K562 (cell line): Measurements from ENCODE around the gene DBNL. TPM values are rescaled to one million over a fixed set of nuclear protein-coding genes. Genes with fewer than 3 reads are reported as not detected.

ENCODE experiments used
- ATAC-seq: fragments of 200-7000 bp; cut with Tn5 transposase; 3 replicates; pipeline ENCODE4 v1.9.1; 2020; ENCODE audit warnings: moderate library complexity
- BruUV-seq: library from RNA; stranded (reverse); fragments of 400-500 nt; replicated peaks from 2 replicates; lab custom pipeline; 2021; lab: Mats Ljungman, UMichigan
- CTCF ChIA-PET: fragments of 300-600 bp; formaldehyde crosslinking; extraction: SDS; loops from one replicate; lab custom pipeline; 2021; ENCODE audit warnings: low intra/inter-chr PET ratio; lab: Yijun Ruan, JAX
- POLR2A ChIA-PET: fragments of 300-600, 350-650 bp; sonication (Branson Sonifier 250); formaldehyde crosslinking; extraction: SDS; loops from one replicate; lab custom pipeline; 2021; ENCODE audit warnings: antibody characterized with exemption, inconsistent platforms; lab: Yijun Ruan, JAX
- DNase-seq, 4 experiments: peaks; one replicate each; pipeline versions ENCODE4 v3.0.0 to v3.0.0-alpha.2; 2011 to 2018; ENCODE audit warnings: low spot score in 3 of 4, mixed read lengths in 3 of 4; ENCODE audit errors: extremely low read depth in 1 of 4
- FAIRE-seq: peaks from 2 replicates; lab custom pipeline; 2011; peaks lifted over from hg19 to GRCh38; lab: Jason Lieb, UNC
- H2AFZ ChIP-seq: 2 replicates; pipeline ENCODE4 v1.6.0; 2011; ENCODE audit warnings: low read depth, low read length, control low read depth, inconsistent platforms
- H3K27ac ChIP-seq: fragments of 200-600 bp; 3 replicates; pipeline ENCODE4 v1.8.0; 2011; ENCODE audit warnings: low read depth, mild to moderate bottlenecking, control low read depth, inconsistent platforms, low read length, moderate library complexity, mixed read lengths; ENCODE audit errors: extremely low read depth
- H3K27me3 ChIP-seq, 2 experiments: fragments of 300-600 bp in 1 of 2; 2 replicates in 1 of 2; 3 replicates in 1 of 2; pipeline versions ENCODE4 v1.6.0 to v1.8.0; 2011; ENCODE audit warnings: inconsistent platforms in 2 of 2, low read length in 2 of 2, mild to moderate bottlenecking in 1 of 2, mixed read lengths in 1 of 2, moderate library complexity in 1 of 2; ENCODE audit not compliant: control insufficient read depth in 2 of 2, insufficient read depth in 2 of 2
- H3K36me3 ChIP-seq: fragments of 300-600 bp; 3 replicates; pipeline ENCODE4 v1.8.0; 2011; ENCODE audit warnings: mild to moderate bottlenecking, low read length, inconsistent platforms; ENCODE audit not compliant: control insufficient read depth, insufficient read depth
- H3K4me1 ChIP-seq, 2 experiments: fragments of 200-600 bp in 1 of 2; replicated peaks in 1 of 2; 2 replicates in 1 of 2; 3 replicates in 1 of 2; pipeline versions ENCODE4 v1.5.1 to v1.8.0; 2011; ENCODE audit warnings: inconsistent platforms in 2 of 2, low read length in 2 of 2, mild to moderate bottlenecking in 1 of 2, mixed read lengths in 1 of 2, moderate library complexity in 1 of 2; ENCODE audit not compliant: control insufficient read depth in 2 of 2, insufficient read depth in 2 of 2
- H3K4me2 ChIP-seq: 2 replicates; pipeline ENCODE4 v1.6.1; 2011; ENCODE audit warnings: low read length, control low read depth, inconsistent platforms, mixed read lengths; ENCODE audit not compliant: insufficient read depth
- H3K4me3 ChIP-seq: fragments of 200-600 bp; sonication (generic), shearing (Covaris generic); 2 replicates; pipeline ENCODE4 v1.5.1; 2016; ENCODE audit warnings: control low read depth, inconsistent platforms
- H3K79me2 ChIP-seq: fragments of 200-600 bp; 3 replicates; pipeline ENCODE4 v1.8.0; 2011; ENCODE audit warnings: low read length, inconsistent platforms; ENCODE audit not compliant: control insufficient read depth, insufficient read depth
- H3K9ac ChIP-seq, 2 experiments: 2 replicates each; pipeline versions ENCODE4 v1.6.0 to v1.6.1; 2011; ENCODE audit warnings: low read depth in 2 of 2, low read length in 2 of 2, control low read depth in 1 of 2, inconsistent platforms in 1 of 2, mild to moderate bottlenecking in 1 of 2, mixed read lengths in 1 of 2; ENCODE audit not compliant: insufficient read depth in 1 of 2
- H3K9me1 ChIP-seq: one replicate; pipeline ENCODE4 v1.6.0; 2011; ENCODE audit warnings: inconsistent platforms, mild to moderate bottlenecking, low read length, moderate library complexity; ENCODE audit not compliant: control insufficient read depth, insufficient read depth
- H3K9me3 ChIP-seq: replicated peaks from 2 replicates; pipeline ENCODE4 v1.5.1; 2011; ENCODE audit warnings: low read depth, low read length, inconsistent platforms; ENCODE audit not compliant: control insufficient read depth, insufficient read depth
- H4K20me1 ChIP-seq: replicated peaks from 2 replicates; pipeline ENCODE4 v1.6.1; 2011; ENCODE audit warnings: low read length, inconsistent platforms, mixed read lengths; ENCODE audit not compliant: control insufficient read depth, insufficient read depth
- KDM5B ChIP-seq: fragments of 200-600 bp; sonication (generic); IDR thresholded peaks from 2 replicates; pipeline ENCODE4 v1.6.1; 2012; ENCODE audit warnings: low read depth, mild to moderate bottlenecking, moderate library complexity, low read length, control low read depth, inconsistent platforms; ENCODE audit not compliant: insufficient replicate concordance
- WGBS: fragments of 100-300 bp; shearing (Covaris generic); methylation state at CpG from one replicate; pipeline ENCODE4 v1.1.6; 2016; ENCODE audit warnings: low coverage, mixed read lengths; ENCODE audit not compliant: insufficient coverage; ENCODE audit errors: missing lambda C conversion rate; 5-methylcytosine and 5-hydroxymethylcytosine counted together
- in situ Hi-C: fragments of 300-500 bp; cut with MboI; formaldehyde crosslinking; loops from 4 replicates; pipeline ENCODE4 v1.15.0; 2018; ENCODE audit warnings: inconsistent platforms, mixed read lengths
- intact Hi-C: fragments of 100-400 bp; cut with micrococcal nuclease; formaldehyde crosslinking; loops from 2 replicates; pipeline ENCODE4 v1.14.2; 2022
- polyA plus RNA-seq, 8 experiments: library from polyadenylated mRNA; depleted of rRNA in 4 of 8; stranded (reverse) in 5 of 8; unstranded in 3 of 8; fragments of >200 nt; fragmentation: Nextera tagmentation in 2 of 8; fragmentation: Illumina TruSeq in 1 of 8; extraction: Ambion mirVana in 2 of 8; extraction: Trizol in 1 of 8; gene quantifications; 2 replicates each; pipeline versions ENCODE4 v1.2.1 to v1.2.3, GENCODE V29; 2011 to 2014; ENCODE audit warnings: inconsistent platforms in 1 of 8, missing spikeins in 1 of 8
- total RNA-seq, 7 experiments: library from RNA; depleted of rRNA in 6 of 7; stranded (reverse); fragments of >200 nt in 6 of 7; fragmentation: Illumina TruSeq in 2 of 7; extraction: Trizol in 2 of 7; gene quantifications; 2 replicates each; pipeline versions ENCODE4 v1.2.1 to v1.2.3, GENCODE V29; 2011 to 2021; ENCODE audit warnings: low replicate concordance in 1 of 7
- TF ChIP-seq, protein P1 (sequence below): fragments of 250-450 bp; sonication (Bioruptor Pico); IDR thresholded peaks from 2 replicates; pipeline ENCODE4 v1.5.0; 2021; ENCODE audit warnings: mild to moderate bottlenecking, borderline replicate concordance

The DBNL gene
- total and polyA plus RNA-seq, 9 of the 15 experiments (the other 6 are each of a cell fraction or from before 2014, with no cell fraction given), result 1.9 to 65.1 (median 38.9) TPM

DNA sequence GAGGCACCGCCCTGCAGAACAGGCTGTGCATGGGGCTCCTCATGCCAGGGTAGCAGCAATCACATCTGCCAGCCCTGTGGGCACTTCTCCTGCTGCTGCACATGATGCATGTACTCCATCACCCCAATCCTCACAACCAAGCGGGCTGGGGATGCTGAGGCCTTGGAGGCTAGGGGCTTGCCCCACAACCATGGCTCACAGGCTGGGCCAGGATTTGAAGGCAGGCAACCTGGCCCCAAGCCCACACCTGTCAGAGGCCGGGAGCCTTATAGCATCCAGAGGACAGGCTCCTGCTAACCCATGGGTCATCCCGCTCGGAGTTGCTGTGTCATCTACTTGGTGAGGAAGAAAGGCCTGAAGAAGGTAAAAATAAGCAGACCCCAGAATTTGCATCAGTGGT lies 35.6 kb downstream of the DBNL start:
- Histone ChIP-seq H2AFZ (no peak overlapping the region), H3K4me1 (peaks cover 9 to 29% of the 10 kb centered on the region in 2 experiments; a peak in 4 of 5 replicates), H3K27ac (no peak overlapping the region), H3K4me3 (no peak overlapping the region), H3K9ac (no peak overlapping the region; a peak in 1 of 4 replicates), H3K79me2 (no peaks in the 10 kb centered on the region), H3K9me1 (no peaks in the 10 kb centered on the region)
- no peak for DNase-seq
- no TSS peak for BruUV-seq
- CTCF ChIA-PET, result no interaction called here
- TF ChIP-seq, protein P1, sequence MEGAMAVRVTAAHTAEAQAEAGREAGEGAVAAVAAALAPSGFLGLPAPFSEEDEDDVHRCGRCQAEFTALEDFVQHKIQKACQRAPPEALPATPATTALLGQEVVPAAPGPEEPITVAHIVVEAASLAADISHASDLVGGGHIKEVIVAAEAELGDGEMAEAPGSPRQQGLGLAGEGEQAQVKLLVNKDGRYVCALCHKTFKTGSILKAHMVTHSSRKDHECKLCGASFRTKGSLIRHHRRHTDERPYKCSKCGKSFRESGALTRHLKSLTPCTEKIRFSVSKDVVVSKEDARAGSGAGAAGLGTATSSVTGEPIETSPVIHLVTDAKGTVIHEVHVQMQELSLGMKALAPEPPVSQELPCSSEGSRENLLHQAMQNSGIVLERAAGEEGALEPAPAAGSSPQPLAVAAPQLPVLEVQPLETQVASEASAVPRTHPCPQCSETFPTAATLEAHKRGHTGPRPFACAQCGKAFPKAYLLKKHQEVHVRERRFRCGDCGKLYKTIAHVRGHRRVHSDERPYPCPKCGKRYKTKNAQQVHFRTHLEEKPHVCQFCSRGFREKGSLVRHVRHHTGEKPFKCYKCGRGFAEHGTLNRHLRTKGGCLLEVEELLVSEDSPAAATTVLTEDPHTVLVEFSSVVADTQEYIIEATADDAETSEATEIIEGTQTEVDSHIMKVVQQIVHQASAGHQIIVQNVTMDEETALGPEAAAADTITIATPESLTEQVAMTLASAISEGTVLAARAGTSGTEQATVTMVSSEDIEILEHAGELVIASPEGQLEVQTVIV (CRISPR knock-in tag), result no peak
- TF ChIP-seq KDM5B, result peak; percentile 6
- TF ChIP-seq, all 486 proteins: peak for 1
- WGBS, result 92% methylated on average over 5 of the region's 5 CpGs
- POLR2A ChIA-PET, result interaction anchor here (0.6 kb wide), 1 partner anchor 8 kb away, joined by 3 read pairs; no protein-coding TSS in a partner anchor
- in situ Hi-C loops, result no loop called here
- peaks cover 25% of the 10 kb centered on the region; the same call in 2 of the 3 replicates for H3K36me3 ChIP-seq
- ATAC-seq (no peak), FAIRE-seq (no peak)
- no peaks in the 10 kb centered on the region for H3K27me3 ChIP-seq
- intact Hi-C loops, result loop anchor here (2.0 kb wide), 1 partner anchor 117 kb away; no protein-coding TSS in a partner anchor
- H4K20me1 ChIP-seq, result peaks cover 24% of the 10 kb centered on the region
- no peak overlapping the region for H3K4me2 ChIP-seq
- H3K9me3 ChIP-seq, result no peaks in the 10 kb centered on the region
